Stimulated activated naive CD8-positive, alpha-beta T cell treated with anti-CD3 and anti-CD28 coated beads, Interleukin-15, Interleukin-2, amounts not matched to agents 100 ng/mL and 50 ng/mL, for 24 hours (primary cell): ENCODE measurements around the gene ZNF681.
A peak's percentile ranks its signal among the peaks of the same experiment; 100 is the strongest.
"Not testable (repeated sequence)": the region's sequence is repeated elsewhere in the genome, so short reads cannot be mapped to it uniquely, and the experiment has no call there.

Experiments used
- H3K27ac Mint-ChIP-seq: one replicate; pipeline ENCODE4 v1.8.0; 2021; ENCODE audit warnings: mild to moderate bottlenecking, mixed read lengths
- H3K27me3 Mint-ChIP-seq: one replicate; pipeline ENCODE4 v1.8.0; 2021; ENCODE audit warnings: mixed read lengths
- H3K36me3 Mint-ChIP-seq: one replicate; pipeline ENCODE4 v1.8.0; 2021; ENCODE audit warnings: low read depth, mixed read lengths
- H3K4me1 Mint-ChIP-seq: one replicate; pipeline ENCODE4 v1.8.0; 2021; ENCODE audit warnings: low read depth, mixed read lengths
- H3K4me3 Mint-ChIP-seq: one replicate; pipeline ENCODE4 v1.8.0; 2021; ENCODE audit warnings: mild to moderate bottlenecking, mixed read lengths
- H3K9me3 Mint-ChIP-seq: one replicate; pipeline ENCODE4 v1.8.0; 2021; ENCODE audit warnings: mixed read lengths

Gene ZNF681

DNA sequence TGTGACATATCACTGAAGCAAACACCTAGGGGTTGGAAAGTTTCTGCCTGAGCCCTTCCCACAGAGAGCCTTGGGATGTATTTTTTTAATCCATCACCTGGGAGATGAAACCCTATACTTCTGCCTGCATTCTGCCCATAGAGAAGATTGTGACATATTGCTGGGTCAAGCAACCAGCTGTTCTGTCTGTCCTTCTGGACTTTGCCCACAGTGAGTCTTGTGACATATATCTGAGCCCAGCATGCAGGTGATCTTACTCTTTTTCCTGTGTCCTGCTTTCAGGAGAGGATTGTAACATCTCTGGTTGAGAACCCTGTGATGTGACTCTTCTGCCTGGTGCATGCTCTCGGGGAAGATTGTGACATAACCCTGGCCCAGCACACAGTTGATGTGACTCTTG is 24.9 kb upstream of the ZNF681 start:
- Mint-ChIP-seq H3K36me3 (peaks cover 73% of the 10 kb centered on the region), H3K27ac (no peak overlapping the region), H3K27me3 (no peaks in the 10 kb centered on the region), H3K4me1 (no peaks in the 10 kb centered on the region), H3K4me3 (no peak overlapping the region), H3K9me3 (peaks cover 13% of the 10 kb centered on the region)

DNA sequence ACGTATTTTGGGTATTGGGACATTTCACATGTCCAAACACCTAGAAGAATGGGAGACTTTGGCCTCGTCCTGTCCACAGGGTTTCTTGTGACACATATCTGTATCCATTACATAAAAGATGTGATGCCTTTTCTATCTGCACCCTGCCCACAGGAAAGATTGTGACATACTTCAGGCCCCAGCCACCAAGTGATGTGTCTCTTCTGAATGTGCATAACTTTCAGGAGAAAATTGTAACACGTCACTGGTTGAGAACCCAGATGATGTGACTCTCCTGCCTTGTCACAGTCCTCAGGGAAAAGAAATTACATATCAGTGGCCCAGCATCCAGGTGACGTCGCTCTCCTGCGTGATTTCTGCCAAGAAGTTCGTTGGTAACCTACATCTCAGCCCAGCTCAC is 21.0 kb upstream of the ZNF681 start:
- H3K27me3 Mint-ChIP-seq, result no peaks in the 10 kb centered on the region
- peaks cover 23% of the 10 kb centered on the region for H3K9me3 Mint-ChIP-seq
- no peak overlapping the region for H3K27ac Mint-ChIP-seq
- H3K36me3 Mint-ChIP-seq, result peaks cover 71% of the 10 kb centered on the region
- peaks cover 7% of the 10 kb centered on the region for H3K4me1 Mint-ChIP-seq
- H3K4me3 Mint-ChIP-seq, result no peak overlapping the region

DNA sequence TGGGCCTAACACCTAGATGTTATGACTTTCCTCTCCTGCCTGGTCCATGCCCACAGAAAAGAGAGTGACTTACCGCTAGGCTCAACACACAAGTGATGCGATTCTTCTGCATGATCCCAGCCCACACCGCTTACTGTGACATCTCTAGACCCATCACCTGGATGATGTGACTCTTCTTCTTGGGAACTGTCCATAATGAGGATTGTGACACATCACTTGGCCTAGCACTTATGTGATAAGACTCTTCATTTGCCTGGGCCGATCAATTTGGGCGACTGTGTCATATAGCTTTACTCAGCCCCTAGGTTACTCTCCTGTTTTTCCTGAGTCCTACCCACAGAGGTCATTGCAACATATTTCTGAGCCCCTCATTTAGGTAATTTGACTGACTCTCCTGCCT is 19.9 kb upstream of the ZNF681 start:
- peaks cover 66% of the 10 kb centered on the region for H3K36me3 Mint-ChIP-seq
- peaks cover 14% of the 10 kb centered on the region for H3K4me1 Mint-ChIP-seq
- H3K9me3 Mint-ChIP-seq, result peaks cover 23% of the 10 kb centered on the region
- peak overlapping the region; percentile 41 for H3K27ac Mint-ChIP-seq
- no peaks in the 10 kb centered on the region for H3K27me3 Mint-ChIP-seq
- H3K4me3 Mint-ChIP-seq, result no peak overlapping the region

DNA sequence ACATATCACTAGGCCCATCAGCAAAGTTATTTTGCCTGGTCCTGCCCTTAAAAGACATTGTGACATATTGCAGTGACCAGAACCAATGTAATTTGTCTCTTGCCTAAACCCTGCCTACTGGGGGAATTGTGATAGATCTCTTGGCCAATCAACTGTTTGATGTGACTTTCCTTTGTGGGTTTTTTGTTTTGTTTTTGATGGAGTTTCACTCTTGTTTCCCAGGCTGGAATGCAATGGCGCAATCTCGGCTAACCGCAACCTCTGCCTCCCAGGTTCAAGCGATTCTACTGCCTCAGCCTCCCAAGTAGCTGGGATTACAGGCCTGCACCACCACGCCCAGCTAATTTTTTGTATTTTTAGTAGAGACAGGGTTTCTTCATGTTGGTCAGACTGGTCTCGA is 19.3 kb upstream of the ZNF681 start:
- peaks cover 23% of the 10 kb centered on the region for H3K9me3 Mint-ChIP-seq
- not testable (repeated sequence) for H3K4me3 Mint-ChIP-seq, H3K27ac Mint-ChIP-seq, H3K27me3 Mint-ChIP-seq
- peaks cover 14% of the 10 kb centered on the region for H3K4me1 Mint-ChIP-seq
- peaks cover 60% of the 10 kb centered on the region for H3K36me3 Mint-ChIP-seq

DNA sequence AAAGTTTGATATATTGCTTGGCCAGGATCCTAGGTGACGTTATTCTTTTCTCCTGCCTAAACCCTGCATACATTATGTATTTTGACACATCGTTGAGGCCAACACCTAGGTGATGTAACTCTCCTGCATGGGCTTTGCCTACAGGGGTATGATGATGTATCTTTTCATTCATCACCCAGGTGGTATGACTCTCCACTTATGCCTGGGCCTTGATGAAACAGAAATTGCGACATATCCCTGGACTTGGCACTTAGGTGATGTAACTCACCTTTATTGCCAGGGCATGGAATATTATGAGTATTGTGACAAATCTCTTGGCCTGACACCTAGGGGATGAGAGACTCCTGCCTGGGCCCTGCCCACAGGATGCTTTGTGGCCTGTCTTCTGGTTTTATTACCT is 18.5 kb upstream of the ZNF681 start:
- peaks cover 59% of the 10 kb centered on the region for H3K36me3 Mint-ChIP-seq
- H3K27ac Mint-ChIP-seq, result peak overlapping the region; percentile 67
- H3K4me3 Mint-ChIP-seq, result no peak overlapping the region
- H3K9me3 Mint-ChIP-seq, result peaks cover 23% of the 10 kb centered on the region
- H3K27me3 Mint-ChIP-seq, result no peaks in the 10 kb centered on the region
- H3K4me1 Mint-ChIP-seq, result peaks cover 18% of the 10 kb centered on the region

DNA sequence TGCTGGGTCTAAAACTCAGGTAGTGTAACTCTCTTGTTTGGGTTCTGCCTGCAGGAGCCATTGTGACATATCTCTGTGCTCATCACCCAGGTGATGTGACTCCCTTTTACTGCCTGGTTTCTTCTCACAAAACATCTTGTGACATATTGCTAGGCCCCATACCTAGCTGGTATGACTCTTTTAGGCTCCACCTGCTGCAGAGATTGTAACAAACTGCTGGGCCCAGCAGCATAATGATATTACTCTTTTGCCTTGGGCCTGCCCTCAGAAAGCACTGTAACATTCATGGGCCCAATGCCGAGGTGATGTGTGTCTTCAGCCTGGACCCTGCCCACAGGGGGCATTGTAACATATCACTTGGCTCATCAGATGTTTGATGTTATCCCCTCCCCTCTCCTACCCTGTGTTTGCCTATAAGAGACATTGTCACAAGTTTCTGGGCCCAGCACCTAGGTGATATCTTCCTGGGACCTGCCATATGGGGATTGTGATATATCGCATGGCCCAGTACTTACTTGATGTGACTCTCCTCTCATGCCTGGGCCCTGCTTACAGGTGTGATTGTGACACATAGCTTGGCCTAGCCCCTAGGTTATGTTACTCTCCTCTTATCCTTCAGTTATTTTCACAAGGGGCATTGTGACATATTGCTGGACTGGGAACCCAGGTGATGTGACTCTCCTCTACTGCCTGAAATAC is 18.0 kb upstream of the ZNF681 start:
- peak overlapping the region; percentile 67 for H3K27ac Mint-ChIP-seq
- H3K36me3 Mint-ChIP-seq, result peaks cover 55% of the 10 kb centered on the region
- H3K4me1 Mint-ChIP-seq, result peaks cover 22% of the 10 kb centered on the region
- H3K27me3 Mint-ChIP-seq, result no peaks in the 10 kb centered on the region
- no peak overlapping the region for H3K4me3 Mint-ChIP-seq
- peaks cover 20% of the 10 kb centered on the region for H3K9me3 Mint-ChIP-seq

DNA sequence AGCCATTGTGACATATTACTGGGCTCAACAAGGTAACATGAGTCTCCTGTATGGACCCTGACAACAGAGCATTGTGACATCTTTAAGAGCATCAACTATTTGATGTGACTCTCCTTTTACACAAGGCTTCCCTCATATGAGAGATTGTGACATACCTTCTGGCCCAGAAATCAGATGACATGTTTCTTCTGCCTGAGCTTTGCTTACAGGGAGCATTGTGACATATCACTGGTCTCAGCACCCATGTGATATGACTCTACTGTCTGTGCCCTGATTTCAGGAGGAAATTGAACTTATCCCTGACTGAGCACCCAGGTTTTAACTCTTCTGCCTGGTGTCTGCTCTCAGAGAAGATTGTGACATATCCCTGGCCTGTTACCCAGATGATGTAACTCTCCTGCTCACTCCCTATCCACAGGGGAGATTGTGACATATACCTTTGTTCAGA is 15.9 kb upstream of the ZNF681 start:
- no peak overlapping the region for H3K27ac Mint-ChIP-seq
- H3K4me1 Mint-ChIP-seq, result peaks cover 38% of the 10 kb centered on the region
- H3K36me3 Mint-ChIP-seq, result peaks cover 53% of the 10 kb centered on the region
- H3K9me3 Mint-ChIP-seq, result peaks cover 16% of the 10 kb centered on the region
- no peaks in the 10 kb centered on the region for H3K27me3 Mint-ChIP-seq
- H3K4me3 Mint-ChIP-seq, result no peak overlapping the region

DNA sequence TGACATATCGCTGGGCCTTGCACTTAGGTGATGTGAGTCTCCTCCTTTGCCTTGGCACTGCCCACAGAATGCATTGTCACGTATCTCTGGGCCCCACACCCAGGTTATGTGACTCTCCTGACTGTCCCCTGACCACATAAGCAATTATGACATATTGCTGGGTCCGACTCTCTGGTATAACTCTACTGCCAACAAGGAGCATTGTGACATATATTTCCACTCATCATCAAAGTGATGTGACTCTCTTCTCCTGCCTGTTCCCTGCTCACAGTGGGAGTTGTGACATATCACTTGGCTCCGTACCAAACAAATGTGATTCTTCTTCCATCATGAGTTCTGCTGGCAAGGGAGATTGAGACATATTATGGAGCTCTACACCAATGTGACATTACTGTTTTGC is 15.4 kb upstream of the ZNF681 start:
- H3K36me3 Mint-ChIP-seq, result peaks cover 49% of the 10 kb centered on the region
- H3K27ac Mint-ChIP-seq, result no peak overlapping the region

DNA sequence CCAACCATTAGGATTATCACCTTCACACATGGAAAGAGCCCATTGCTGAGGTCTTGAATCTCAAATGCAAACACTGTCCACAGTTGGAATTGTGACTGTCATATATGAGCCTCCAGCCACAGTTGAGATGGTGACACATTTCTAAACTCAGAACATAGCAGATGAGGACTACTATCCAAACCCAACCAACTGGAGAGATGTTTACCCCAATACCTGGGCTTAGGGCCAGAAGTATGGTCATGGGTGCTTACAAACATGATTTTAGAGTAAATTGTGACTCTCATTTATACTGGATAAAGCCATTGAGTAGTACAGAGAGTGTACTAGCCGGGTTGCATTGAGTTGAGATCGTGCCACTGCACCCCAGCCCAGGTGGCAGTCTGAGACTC is 14.0 kb upstream of the ZNF681 start:
- H3K27ac Mint-ChIP-seq, result no peak overlapping the region
- no peaks in the 10 kb centered on the region for H3K27me3 Mint-ChIP-seq
- H3K4me1 Mint-ChIP-seq, result peaks cover 37% of the 10 kb centered on the region
- H3K9me3 Mint-ChIP-seq, result peaks cover 3% of the 10 kb centered on the region
- peaks cover 40% of the 10 kb centered on the region for H3K36me3 Mint-ChIP-seq
- H3K4me3 Mint-ChIP-seq, result no peak overlapping the region

More for the DNA sequence above, 15.4 kb upstream of the ZNF681 start:
- Mint-ChIP-seq H3K4me3 (no peak overlapping the region), H3K4me1 (peaks cover 38% of the 10 kb centered on the region), H3K27me3 (no peaks in the 10 kb centered on the region), H3K9me3 (peaks cover 11% of the 10 kb centered on the region)

DNA sequence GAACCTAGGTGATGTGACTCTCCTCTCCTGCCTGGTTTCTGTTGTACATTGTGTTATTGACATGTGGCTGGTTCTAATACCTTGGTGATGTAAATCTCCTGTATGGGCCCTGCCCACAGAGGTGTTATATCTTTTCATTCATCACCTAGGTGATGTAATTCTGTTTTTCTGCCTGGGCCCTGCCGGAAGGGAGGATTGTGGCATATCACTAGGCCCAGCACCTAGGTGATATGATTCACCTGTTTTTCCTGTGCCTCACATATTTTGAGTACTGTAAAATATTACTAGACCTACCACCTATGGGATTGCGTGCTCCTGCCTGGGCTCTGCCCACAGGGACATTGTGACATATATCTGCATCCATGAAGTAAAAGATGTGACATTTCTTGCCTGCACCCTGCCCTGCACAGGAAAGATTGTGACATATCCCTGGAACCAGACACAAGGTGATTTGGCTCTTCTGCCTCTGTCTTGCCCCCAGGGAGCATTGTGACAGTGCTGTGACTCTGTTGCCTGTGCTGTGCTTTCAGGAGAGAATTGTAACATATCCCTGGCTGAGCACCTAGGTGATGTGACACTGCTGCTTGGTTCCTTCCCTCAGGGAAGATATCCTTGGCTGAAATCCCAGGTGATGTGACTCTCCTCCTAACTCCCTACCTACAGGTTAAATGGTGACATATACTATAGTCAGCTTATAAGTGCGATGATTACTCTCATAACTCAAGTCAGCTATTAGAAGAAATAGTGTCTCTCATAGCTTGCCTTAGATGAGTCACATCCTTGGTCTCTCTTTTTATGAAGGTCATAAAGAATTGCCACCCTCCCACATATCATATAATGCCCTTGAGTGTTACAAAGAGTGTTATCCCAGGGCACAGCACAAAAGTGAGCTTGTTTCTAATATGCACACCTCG is 13.3 kb upstream of the ZNF681 start:
- H3K4me3 Mint-ChIP-seq, result no peak overlapping the region
- peaks cover 38% of the 10 kb centered on the region for H3K36me3 Mint-ChIP-seq
- no peak overlapping the region for H3K27ac Mint-ChIP-seq
- peaks cover 33% of the 10 kb centered on the region for H3K4me1 Mint-ChIP-seq
- H3K27me3 Mint-ChIP-seq, result no peaks in the 10 kb centered on the region
- no peaks in the 10 kb centered on the region for H3K9me3 Mint-ChIP-seq

DNA sequence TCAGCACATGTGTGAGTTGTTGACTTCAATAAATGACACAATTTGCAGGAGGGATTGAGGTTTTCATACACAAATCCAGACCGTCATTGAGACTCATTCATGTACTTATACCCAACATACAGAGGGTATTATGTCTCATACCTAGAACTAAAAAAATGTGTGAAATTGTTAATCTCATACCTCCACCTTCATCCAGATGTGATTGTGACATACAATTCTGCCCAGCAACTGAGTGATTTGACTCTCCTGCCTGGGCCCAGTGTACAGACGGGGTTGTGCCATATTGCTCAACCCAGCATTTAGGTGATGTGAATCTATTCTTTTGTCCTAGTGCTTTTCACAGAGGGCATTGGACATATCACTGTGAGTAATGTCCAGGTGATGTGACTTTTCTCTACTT is 12.6 kb upstream of the ZNF681 start:
- H3K27ac Mint-ChIP-seq, result no peak overlapping the region
- H3K4me1 Mint-ChIP-seq, result peaks cover 31% of the 10 kb centered on the region
- no peaks in the 10 kb centered on the region for H3K9me3 Mint-ChIP-seq
- H3K36me3 Mint-ChIP-seq, result peaks cover 32% of the 10 kb centered on the region
- H3K4me3 Mint-ChIP-seq, result no peak overlapping the region
- H3K27me3 Mint-ChIP-seq, result no peaks in the 10 kb centered on the region

DNA sequence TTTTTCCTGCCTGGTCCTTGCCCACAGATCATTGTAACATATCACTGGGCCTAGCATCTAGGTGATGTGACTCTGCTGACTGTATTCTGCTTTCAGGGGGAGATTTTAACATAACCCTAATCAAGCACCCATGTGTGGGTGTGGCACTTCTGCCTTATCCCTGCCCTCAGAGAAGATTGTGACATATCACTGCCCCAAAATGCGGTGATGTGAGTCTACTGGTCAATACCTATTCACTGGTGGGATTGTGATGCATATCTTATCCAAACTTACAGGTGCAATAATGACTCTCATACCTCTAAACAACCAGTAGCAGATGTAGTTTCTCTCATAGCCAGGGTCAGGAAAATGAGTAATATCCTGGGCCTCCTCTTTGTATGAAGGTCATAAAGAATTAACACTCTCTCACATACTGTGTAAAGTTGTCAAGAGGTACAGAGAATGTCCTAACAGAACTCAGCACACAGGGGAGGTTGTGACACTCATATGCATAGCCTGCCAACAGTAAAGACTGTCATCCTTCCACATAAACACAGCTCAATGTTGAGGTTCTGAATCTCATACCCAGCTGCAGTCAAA is 12.1 kb upstream of the ZNF681 start:
- no peak overlapping the region for H3K27ac Mint-ChIP-seq
- H3K4me1 Mint-ChIP-seq, result peaks cover 31% of the 10 kb centered on the region
- H3K36me3 Mint-ChIP-seq, result peaks cover 27% of the 10 kb centered on the region
- H3K4me3 Mint-ChIP-seq, result no peak overlapping the region
- H3K9me3 Mint-ChIP-seq, result no peaks in the 10 kb centered on the region
- H3K27me3 Mint-ChIP-seq, result no peaks in the 10 kb centered on the region

DNA sequence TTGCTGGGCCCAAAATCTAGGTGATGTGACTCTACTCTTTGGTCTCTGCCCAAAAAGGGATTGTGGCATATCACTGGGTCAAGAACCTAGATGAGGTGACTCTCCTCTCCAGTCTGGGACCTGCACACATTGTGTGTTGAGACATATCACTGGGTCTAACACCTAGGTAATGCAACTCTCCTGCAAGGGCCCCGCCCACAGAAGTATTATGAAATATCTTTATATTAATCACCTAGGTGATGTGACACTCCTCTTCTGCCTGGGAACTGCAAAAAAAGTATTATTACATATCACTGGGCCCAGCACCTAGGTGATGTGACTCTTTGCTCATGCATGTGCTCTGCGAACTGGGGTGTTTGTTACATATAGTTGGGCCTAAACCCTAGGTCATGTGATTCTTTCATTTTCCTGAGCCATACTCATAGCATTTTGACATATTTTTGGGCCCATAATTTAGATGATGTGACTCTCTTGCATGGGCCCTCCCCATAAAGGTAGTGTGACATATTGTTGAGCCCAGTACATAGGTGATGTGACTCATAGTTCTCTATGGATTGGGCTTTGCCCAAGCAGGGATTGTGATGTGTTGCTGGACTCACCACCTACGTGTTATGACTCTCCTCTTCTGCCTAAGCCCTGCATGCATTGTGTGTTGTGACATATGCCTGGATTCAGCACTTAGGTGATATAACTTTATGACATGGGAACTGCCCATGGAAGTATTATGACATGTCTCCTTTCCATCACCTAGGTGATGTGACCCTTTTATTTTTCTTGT is 11.2 kb upstream of the ZNF681 start:
- peaks cover 27% of the 10 kb centered on the region for H3K36me3 Mint-ChIP-seq
- H3K9me3 Mint-ChIP-seq, result no peaks in the 10 kb centered on the region

DNA sequence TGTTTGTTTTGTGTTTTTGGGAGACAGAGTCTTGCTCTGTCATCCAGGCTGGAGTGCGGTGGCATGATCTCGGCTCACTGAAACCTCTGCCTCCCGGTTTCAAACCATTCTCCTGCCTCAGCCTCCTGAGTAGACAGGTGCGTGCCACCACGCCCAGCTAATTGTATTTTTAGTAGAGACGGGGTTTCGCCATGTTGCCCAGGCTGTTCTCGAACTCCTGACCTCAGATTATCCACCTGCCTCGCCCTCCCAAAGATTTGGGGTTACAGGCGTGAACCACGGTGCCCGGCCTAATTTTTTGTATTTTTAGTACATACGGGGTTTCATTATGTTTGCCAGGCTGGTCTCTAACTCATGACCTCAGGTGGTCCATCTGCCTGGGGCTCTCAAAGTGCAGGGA is 8.3 kb upstream of the ZNF681 start:
- no peaks in the 10 kb centered on the region for H3K27me3 Mint-ChIP-seq
- peaks cover 24% of the 10 kb centered on the region for H3K36me3 Mint-ChIP-seq
- H3K4me3 Mint-ChIP-seq, result no peak overlapping the region
- no peak overlapping the region for H3K27ac Mint-ChIP-seq
- H3K4me1 Mint-ChIP-seq, result peaks cover 32% of the 10 kb centered on the region
- no peaks in the 10 kb centered on the region for H3K9me3 Mint-ChIP-seq

More for the DNA sequence above, 11.2 kb upstream of the ZNF681 start:
- Mint-ChIP-seq H3K4me3 (no peak overlapping the region), H3K27me3 (no peaks in the 10 kb centered on the region), H3K4me1 (peaks cover 31% of the 10 kb centered on the region), H3K27ac (no peak overlapping the region)
